Measurements from ENCODE around the gene SLC4A2.

SLC4A2 gene

GRCh38 chr7:151085691-151086620 lies 26.6 kb downstream of the SLC4A2 start, which contains the start of gene AGAP3 (continued):
- TF ChIP-seq ZNF596 (tag by site-specific recombination; IDR thresholded peaks at IDR 0.05) (no peak), ZNF239 (tag by site-specific recombination; IDR thresholded peaks at IDR 0.05) (no peak), KLF17 (tag by site-specific recombination; IDR thresholded peaks at IDR 0.05) (peak; percentile 65; the same call in 1 of the 2 replicates), PBX3 (CRISPR knock-in tag; IDR thresholded peaks at IDR 0.05) (0 out of 2 replicates have a peak, but pooled peaks have one; percentile 23), SALL2 (tag by site-specific recombination; IDR thresholded peaks at IDR 0.05; ENCODE audit: borderline replicate concordance) (no peak), ZNF488 (tag by site-specific recombination; IDR thresholded peaks at IDR 0.05) (no peak), IKZF3 (tag by site-specific recombination; IDR thresholded peaks at IDR 0.05) (peak; percentile 77), ZNF624 (tag by site-specific recombination; IDR thresholded peaks at IDR 0.05) (no peak), YY2 (tag by site-specific recombination; IDR thresholded peaks at IDR 0.05) (no peak), ZSCAN5A (tag by site-specific recombination; IDR thresholded peaks at IDR 0.05) (no peak), SCRT1 (tag by site-specific recombination; IDR thresholded peaks at IDR 0.05; ENCODE audit: borderline replicate concordance) (no peak), ZNF837 (tag by site-specific recombination; IDR thresholded peaks at IDR 0.05) (no peak), ZNF664 (tag by site-specific recombination; IDR thresholded peaks at IDR 0.05) (no peak), ZNF645 (tag by site-specific recombination; IDR thresholded peaks at IDR 0.05) (no peak), BCL11B (tag by site-specific recombination; IDR thresholded peaks at IDR 0.05; ENCODE audit: low read depth) (no peak), ZNF341 (tag by site-specific recombination; IDR thresholded peaks at IDR 0.05; ENCODE audit: low read depth) (peak; percentile 100), ZNF501 (tag by site-specific recombination; IDR thresholded peaks at IDR 0.05) (peak; percentile 96), ZNF549 (tag by site-specific recombination; IDR thresholded peaks at IDR 0.05) (no peak), HOXA7 (CRISPR knock-in tag; IDR thresholded peaks at IDR 0.05; ENCODE audit: borderline replicate concordance) (no peak), ZNF513 (tag by site-specific recombination; IDR thresholded peaks at IDR 0.05) (peak; percentile 66), PRDM6 (tag by site-specific recombination; IDR thresholded peaks at IDR 0.05) (no peak), ZBTB21 (tag by site-specific recombination; IDR thresholded peaks at IDR 0.05) (no peak), TSHZ1 (tag by site-specific recombination; IDR thresholded peaks at IDR 0.05; ENCODE audit: borderline replicate concordance) (no peak), ZNF10 (tag by site-specific recombination; IDR thresholded peaks at IDR 0.05) (no peak), ZBTB20 (tag by site-specific recombination; IDR thresholded peaks at IDR 0.05) (peak; percentile 87), KLF10 (tag by site-specific recombination; IDR thresholded peaks at IDR 0.05) (no peak; the same call in 1 of the 2 replicates)
